Uterus (tissue), 4 donors: Measurements from ENCODE around the gene SPEG. TPM values are rescaled to one million over a fixed set of nuclear protein-coding genes. Genes with fewer than 3 reads are reported as not detected.
A peak's percentile ranks its signal among the peaks of the same experiment; 100 is the strongest.

Experiments used
- DNase-seq, 2 donors: peaks; one replicate each; pipeline ENCODE4 v3.0.0-alpha.2; 2019 to 2020
- H3K27ac ChIP-seq, 2 donors: fragments of 200-600 bp; sonication (generic); 1 replicate in 1 of 2; 2 replicates in 1 of 2; pipeline ENCODE4 v1.5.1; 2016 to 2018
- H3K27me3 ChIP-seq, 2 donors: fragments of 200-600 bp; sonication (generic); one replicate each; pipeline ENCODE4 v1.5.1; 2018 to 2019; ENCODE audit warnings: control low read depth in 1 of 2
- H3K36me3 ChIP-seq, 2 donors: fragments of 200-600 bp; sonication (generic); one replicate each; pipeline ENCODE4 v1.5.1; 2019; ENCODE audit warnings: control low read depth in 1 of 2
- H3K4me1 ChIP-seq, 2 donors: fragments of 200-600 bp; sonication (generic); one replicate each; pipeline ENCODE4 v1.5.1; 2018 to 2019; ENCODE audit warnings: control low read depth in 1 of 2
- H3K4me3 ChIP-seq, 2 donors: fragments of 200-600 bp; sonication (generic); 1 replicate in 1 of 2; 2 replicates in 1 of 2; pipeline ENCODE4 v1.5.1; 2018 to 2019; ENCODE audit warnings: mild to moderate bottlenecking in 1 of 2
- H3K9me3 ChIP-seq, 2 donors: fragments of 200-600 bp; sonication (generic); one replicate each; pipeline ENCODE4 v1.5.1; 2019; ENCODE audit warnings: control low read depth in 1 of 2
- CTCF ChIP-seq, 4 experiments: fragments of 200-600 bp in 2 of 4; fragments of 450-650 bp in 2 of 4; sonication (generic) in 2 of 4; IDR thresholded peaks; one replicate each; pipeline ENCODE4 v1.5.1; 2016 to 2019; ENCODE audit warnings: antibody characterized with exemption in 4 of 4, mild to moderate bottlenecking in 2 of 4, moderate library complexity in 1 of 4
- POLR2A ChIP-seq, 2 donors: fragments of 450-650 bp; IDR thresholded peaks; one replicate each; pipeline ENCODE4 v1.6.1; 2016; ENCODE audit warnings: antibody characterized with exemption in 2 of 2, mild to moderate bottlenecking in 1 of 2, moderate library complexity in 1 of 2
- intact Hi-C: fragments of 100-400 bp; cut with DNase I; formaldehyde crosslinking; loops from one replicate; pipeline ENCODE4 v1.15.1; 2023; ENCODE audit warnings: low total_unique reads
- total RNA-seq, 4 donors: library from RNA; depleted of rRNA in 3 of 4; stranded (reverse); fragments of >200 nt in 3 of 4; gene quantifications; one replicate each; pipeline versions ENCODE4 v1.1.0 to v1.2.4, GENCODE V29; 2014 to 2023
- donor health status: DM: yes; HTN: yes; CAD: no.

Gene SPEG
- total RNA-seq, 4 donors from 2014 or later, result 22.9 to 318 (median 36.1) TPM

- Histone ChIP-seq H3K4me1 (peaks cover 3 to 12% of the 10 kb centered on the region in 2 donors), H3K27me3 (no peaks in the 10 kb centered on the region), H3K27ac (peak overlapping the region; percentile 97 to 98), H3K36me3 (no peaks in the 10 kb centered on the region), H3K9me3 (no peaks in the 10 kb centered on the region), H3K4me3 (no peak overlapping the region)
- TF ChIP-seq CTCF (IDR thresholded peaks at IDR 0.05), result no peak
- no peak for TF ChIP-seq POLR2A (IDR thresholded peaks at IDR 0.05)
- intact Hi-C loops, result no loop called here
- DNase-seq, result no peak
Observed at GRCh38 chr2:219443697-219444023, 9.0 kb downstream of the SPEG start.

GRCh38 chr2:219444566-219445091 is 10.0 kb downstream of the SPEG start:
- DNase-seq, result peak in 1 of 2 donors; percentile 75
- Histone ChIP-seq H3K4me3 (peak overlapping the region; percentile 18 to 24), H3K4me1 (peaks cover 3 to 18% of the 10 kb centered on the region in 2 donors), H3K27me3 (no peaks in the 10 kb centered on the region), H3K9me3 (no peaks in the 10 kb centered on the region), H3K27ac (peak overlapping the region; percentile 97 to 98), H3K36me3 (no peaks in the 10 kb centered on the region)
- intact Hi-C loops, result no loop called here
- TF ChIP-seq CTCF (IDR thresholded peaks at IDR 0.05) (no peak), POLR2A (IDR thresholded peaks at IDR 0.05) (peak in 1 of 2 donors; percentile 27)

GRCh38 chr2:219445220-219445640 is 10.6 kb downstream of the SPEG start:
- intact Hi-C loops, result no loop called here
- DNase-seq, result no peak
- Histone ChIP-seq H3K4me1 (peaks cover 3 to 18% of the 10 kb centered on the region in 2 donors), H3K36me3 (no peaks in the 10 kb centered on the region), H3K27ac (peak overlapping the region; percentile 97 to 98), H3K9me3 (no peaks in the 10 kb centered on the region), H3K27me3 (no peaks in the 10 kb centered on the region), H3K4me3 (peak overlapping the region; percentile 18 to 24)
- TF ChIP-seq CTCF (IDR thresholded peaks at IDR 0.05) (no peak), POLR2A (IDR thresholded peaks at IDR 0.05) (no peak)

- H3K27me3 ChIP-seq, result no peaks in the 10 kb centered on the region
- H3K4me1 ChIP-seq, result peaks cover 3 to 18% of the 10 kb centered on the region in 2 donors
- no peaks in the 10 kb centered on the region for H3K9me3 ChIP-seq
- intact Hi-C loops, result no loop called here
- peak; percentile 69 to 79 for DNase-seq
- H3K36me3 ChIP-seq, result no peaks in the 10 kb centered on the region
- H3K4me3 ChIP-seq, result peak overlapping the region in 1 of 2 donors; percentile 24
- TF ChIP-seq CTCF (IDR thresholded peaks at IDR 0.05) (no peak), POLR2A (IDR thresholded peaks at IDR 0.05) (no peak)
- H3K27ac ChIP-seq, result peak overlapping the region; percentile 97 to 98
Observed at GRCh38 chr2:219446101-219446504, 11.5 kb downstream of the SPEG start.

GRCh38 chr2:219446689-219447088 is 12.0 kb downstream of the SPEG start:
- Histone ChIP-seq H3K27me3 (no peaks in the 10 kb centered on the region), H3K4me1 (peaks cover 3 to 18% of the 10 kb centered on the region in 2 donors), H3K9me3 (no peaks in the 10 kb centered on the region), H3K36me3 (no peaks in the 10 kb centered on the region), H3K27ac (peak overlapping the region; percentile 97 to 98), H3K4me3 (no peak overlapping the region)
- intact Hi-C loops, result no loop called here
- TF ChIP-seq CTCF (IDR thresholded peaks at IDR 0.05), result no peak
- TF ChIP-seq POLR2A (IDR thresholded peaks at IDR 0.05), result no peak
- DNase-seq, result no peak
